Central memory CD8-positive, alpha-beta T cell (primary cell): ENCODE results near the gene FBXO42.

ENCODE experiments used
- ATAC-seq: fragments of 150-1000 bp; cut with Tn5 transposase; replicated peaks from 2 replicates; pipeline ENCODE4 v1.10.0; 2022; ENCODE audit warnings: mild to moderate bottlenecking, moderate FRiP score, moderate number of reproducible peaks; ENCODE audit not compliant: poor library complexity, severe bottlenecking; ENCODE audit errors: extremely low read depth
- DNase-seq, 2 donors: peaks; one replicate each; pipeline ENCODE4 v3.0.0; 2021; ENCODE audit warnings: low spot score in 2 of 2
- H3K27ac Mint-ChIP-seq: one replicate; pipeline ENCODE4 v1.8.0; 2022; ENCODE audit warnings: low read depth, mild to moderate bottlenecking, moderate library complexity, mixed read lengths
- H3K27me3 Mint-ChIP-seq: one replicate; pipeline ENCODE4 v1.8.0; 2022; ENCODE audit warnings: mixed read lengths
- H3K36me3 Mint-ChIP-seq: one replicate; pipeline ENCODE4 v1.8.0; 2022; ENCODE audit warnings: mild to moderate bottlenecking, moderate library complexity, mixed read lengths; ENCODE audit not compliant: insufficient read depth
- H3K4me1 Mint-ChIP-seq: one replicate; pipeline ENCODE4 v1.8.0; 2022; ENCODE audit warnings: mixed read lengths
- H3K4me3 Mint-ChIP-seq: one replicate; pipeline ENCODE4 v1.8.0; 2022; ENCODE audit warnings: mild to moderate bottlenecking, moderate library complexity, mixed read lengths
- H3K9me3 Mint-ChIP-seq: one replicate; pipeline ENCODE4 v1.8.0; 2022; ENCODE audit warnings: mixed read lengths

FBXO42 gene

DNA sequence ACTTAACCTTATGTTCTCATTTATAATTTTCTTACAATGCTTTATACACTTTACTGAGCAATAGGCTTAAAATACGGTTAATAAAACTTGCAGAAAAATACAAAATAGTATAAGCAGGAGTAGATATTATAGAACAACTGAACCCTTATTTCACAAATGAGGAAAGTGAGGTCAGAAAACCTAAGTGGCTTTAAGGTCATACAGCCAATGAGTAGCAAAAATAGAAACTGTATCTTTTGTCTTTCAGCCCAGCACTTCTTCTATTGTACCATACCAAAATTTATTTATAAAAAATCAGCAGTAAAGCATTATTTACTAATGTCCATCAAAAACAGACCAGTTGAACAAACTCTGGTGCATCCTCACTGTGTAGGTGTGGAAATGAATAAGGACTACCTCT is 11.6 kb downstream of the FBXO42 start:
- ATAC-seq (no peak), DNase-seq (no peak)
- no peak overlapping the region for H3K4me3 Mint-ChIP-seq
- H3K36me3 Mint-ChIP-seq = peaks cover 7% of the 10 kb centered on the region
- H3K4me1 Mint-ChIP-seq = peaks cover 25% of the 10 kb centered on the region
- no peaks in the 10 kb centered on the region for H3K27me3 Mint-ChIP-seq
- H3K27ac Mint-ChIP-seq = no peak overlapping the region
- no peaks in the 10 kb centered on the region for H3K9me3 Mint-ChIP-seq

- ATAC-seq (no peak), DNase-seq (no peak)
- Mint-ChIP-seq H3K9me3 (no peaks in the 10 kb centered on the region), H3K27ac (no peak overlapping the region), H3K4me1 (peaks cover 35% of the 10 kb centered on the region), H3K27me3 (no peaks in the 10 kb centered on the region), H3K4me3 (no peak overlapping the region), H3K36me3 (peaks cover 11% of the 10 kb centered on the region)
Measured at GRCh38 chr1:16338961-16339360, 13.3 kb downstream of the FBXO42 start.

- DNase-seq = no peak
- Mint-ChIP-seq H3K27me3 (no peaks in the 10 kb centered on the region), H3K4me3 (no peak overlapping the region), H3K4me1 (peaks cover 35% of the 10 kb centered on the region), H3K9me3 (no peaks in the 10 kb centered on the region), H3K27ac (no peak overlapping the region), H3K36me3 (peaks cover 9% of the 10 kb centered on the region)
- no peak for ATAC-seq
Measured at GRCh38 chr1:16334655-16335340, 17.5 kb downstream of the FBXO42 start.

GRCh38 chr1:16326833-16327404 is 25.4 kb downstream of the FBXO42 start:
- H3K4me3 Mint-ChIP-seq = no peak overlapping the region
- DNase-seq = no peak
- peaks cover 11% of the 10 kb centered on the region for H3K36me3 Mint-ChIP-seq
- ATAC-seq = no peak
- no peak overlapping the region for H3K27ac Mint-ChIP-seq
- H3K4me1 Mint-ChIP-seq = peaks cover 24% of the 10 kb centered on the region
- no peaks in the 10 kb centered on the region for H3K9me3 Mint-ChIP-seq
- H3K27me3 Mint-ChIP-seq = no peaks in the 10 kb centered on the region

GRCh38 chr1:16324456-16324890 is 27.8 kb downstream of the FBXO42 start:
- Mint-ChIP-seq H3K4me3 (no peak overlapping the region), H3K27me3 (no peaks in the 10 kb centered on the region), H3K4me1 (peaks cover 26% of the 10 kb centered on the region), H3K9me3 (no peaks in the 10 kb centered on the region), H3K36me3 (peaks cover 11% of the 10 kb centered on the region), H3K27ac (no peak overlapping the region)
- no peak for ATAC-seq
- no peak for DNase-seq

- no peak for DNase-seq
- Mint-ChIP-seq H3K4me3 (no peak overlapping the region), H3K27ac (no peak overlapping the region), H3K9me3 (no peaks in the 10 kb centered on the region), H3K4me1 (peaks cover 24% of the 10 kb centered on the region), H3K27me3 (no peaks in the 10 kb centered on the region), H3K36me3 (peaks cover 10% of the 10 kb centered on the region)
- ATAC-seq = no peak
Measured at GRCh38 chr1:16321176-16321867, 31.0 kb downstream of the FBXO42 start.

GRCh38 chr1:16318555-16318954 is 33.7 kb downstream of the FBXO42 start:
- ATAC-seq = no peak

DNA sequence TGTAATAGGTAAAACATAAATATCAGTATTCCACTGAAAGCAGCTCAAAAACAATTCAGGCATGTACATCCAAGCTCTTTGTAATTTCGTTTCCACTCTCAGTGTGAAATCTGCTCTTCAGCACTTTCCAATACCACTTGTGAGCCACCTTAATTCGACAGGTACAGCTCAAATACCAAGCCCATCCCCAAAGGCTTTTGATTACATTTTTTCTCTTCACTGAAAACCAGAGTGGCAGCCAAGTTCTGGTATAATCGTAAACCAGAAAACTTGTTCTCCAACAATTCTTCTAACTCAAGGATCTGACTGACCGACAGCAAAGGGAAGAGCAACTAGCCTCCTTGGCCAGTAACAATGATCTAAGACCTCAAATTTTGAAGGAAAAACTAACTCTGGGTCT is 36.8 kb downstream of the FBXO42 start:
- no peak overlapping the region for H3K27ac Mint-ChIP-seq

More at GRCh38 chr1:16318555-16318954, 33.7 kb downstream of the FBXO42 start:
- no peaks in the 10 kb centered on the region for H3K27me3 Mint-ChIP-seq
- peaks cover 20% of the 10 kb centered on the region for H3K4me1 Mint-ChIP-seq
- no peak for DNase-seq
- no peak overlapping the region for H3K27ac Mint-ChIP-seq
- H3K36me3 Mint-ChIP-seq = peaks cover 29% of the 10 kb centered on the region
- H3K4me3 Mint-ChIP-seq = no peak overlapping the region
- no peaks in the 10 kb centered on the region for H3K9me3 Mint-ChIP-seq

DNA sequence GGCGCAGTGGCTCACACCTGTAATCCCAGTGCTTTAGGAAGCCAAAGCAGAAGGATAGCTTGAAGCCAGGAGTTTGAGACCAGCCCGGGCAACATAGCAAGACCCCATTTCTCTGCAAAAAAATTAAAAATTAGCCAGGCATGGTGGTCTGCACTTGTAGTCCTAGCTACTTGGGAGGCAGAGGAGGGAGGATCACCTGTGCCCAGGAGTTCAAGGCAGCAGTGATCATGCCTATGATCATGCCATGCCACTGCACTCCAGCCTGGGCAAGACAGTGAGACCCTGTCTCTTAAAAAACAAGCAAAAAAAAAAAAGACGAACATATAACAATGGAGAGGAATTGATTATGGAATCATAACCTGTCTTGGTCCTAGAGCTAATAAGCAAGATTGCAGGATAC is 45.1 kb downstream of the FBXO42 start:
- H3K4me1 Mint-ChIP-seq = peaks cover 6% of the 10 kb centered on the region
- no peak for ATAC-seq
- H3K4me3 Mint-ChIP-seq = no peak overlapping the region
- no peaks in the 10 kb centered on the region for H3K9me3 Mint-ChIP-seq
- peaks cover 68% of the 10 kb centered on the region for H3K36me3 Mint-ChIP-seq
- H3K27ac Mint-ChIP-seq = no peak overlapping the region
- no peaks in the 10 kb centered on the region for H3K27me3 Mint-ChIP-seq
- no peak for DNase-seq

More for the DNA sequence above, 36.8 kb downstream of the FBXO42 start:
- Mint-ChIP-seq H3K9me3 (no peaks in the 10 kb centered on the region), H3K36me3 (peaks cover 41% of the 10 kb centered on the region), H3K4me3 (no peak overlapping the region), H3K27me3 (no peaks in the 10 kb centered on the region), H3K4me1 (peaks cover 12% of the 10 kb centered on the region)
- DNase-seq (no peak), ATAC-seq (no peak)

- no peak overlapping the region for H3K27ac Mint-ChIP-seq
- peaks cover 18% of the 10 kb centered on the region for H3K4me1 Mint-ChIP-seq
- H3K36me3 Mint-ChIP-seq = peaks cover 59% of the 10 kb centered on the region
- H3K27me3 Mint-ChIP-seq = no peaks in the 10 kb centered on the region
- no peaks in the 10 kb centered on the region for H3K9me3 Mint-ChIP-seq
- DNase-seq (no peak), ATAC-seq (no peak)
- H3K4me3 Mint-ChIP-seq = no peak overlapping the region
Measured at GRCh38 chr1:16302709-16303627, 49.3 kb downstream of the FBXO42 start.

DNA sequence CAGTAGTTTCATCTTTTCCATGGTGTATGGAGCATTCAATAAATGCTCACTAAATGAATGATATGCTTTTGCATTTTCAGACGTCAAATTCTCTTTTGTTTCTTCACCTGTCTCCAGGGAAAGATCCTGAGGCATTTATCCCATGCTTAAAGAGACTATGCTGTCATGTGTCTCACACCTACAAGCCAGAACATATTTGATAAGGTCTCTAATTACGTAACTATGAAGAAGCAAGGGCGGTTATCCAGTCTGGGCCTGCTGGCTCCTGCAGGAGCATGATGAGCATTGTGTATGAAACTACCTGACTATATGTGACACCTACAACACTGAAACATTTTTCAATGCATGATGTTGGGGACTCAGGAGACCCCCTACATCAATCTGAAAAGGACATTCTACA is 51.8 kb downstream of the FBXO42 start:
- ATAC-seq (no peak), DNase-seq (no peak)
- H3K4me3 Mint-ChIP-seq = no peak overlapping the region
- H3K36me3 Mint-ChIP-seq = peaks cover 51% of the 10 kb centered on the region
- peaks cover 17% of the 10 kb centered on the region for H3K4me1 Mint-ChIP-seq
- H3K9me3 Mint-ChIP-seq = no peaks in the 10 kb centered on the region
- no peaks in the 10 kb centered on the region for H3K27me3 Mint-ChIP-seq
- H3K27ac Mint-ChIP-seq = no peak overlapping the region

DNA sequence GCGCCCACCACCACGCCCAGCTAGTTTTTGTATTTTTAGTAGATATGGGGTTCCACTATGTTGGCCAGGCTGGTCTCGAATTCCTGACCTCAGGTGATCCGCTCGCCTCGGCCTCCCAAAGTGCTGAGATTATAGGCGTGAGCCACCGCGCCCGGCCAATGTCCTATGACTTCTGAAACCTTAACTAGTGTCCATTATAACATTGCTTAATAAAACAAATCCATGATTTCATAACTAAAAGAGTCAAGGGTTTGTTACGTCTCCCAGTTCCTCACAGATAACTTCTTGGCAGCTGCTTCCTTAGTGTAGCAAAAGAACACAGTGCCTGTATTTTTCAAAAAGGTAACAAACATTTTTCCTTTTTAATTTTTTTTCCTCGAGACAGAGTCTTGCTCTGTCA is 53.6 kb downstream of the FBXO42 start:
- peaks cover 19% of the 10 kb centered on the region for H3K4me1 Mint-ChIP-seq
- H3K27me3 Mint-ChIP-seq = no peaks in the 10 kb centered on the region
- ATAC-seq (no peak), DNase-seq (no peak)
- H3K36me3 Mint-ChIP-seq = peaks cover 50% of the 10 kb centered on the region
- no peaks in the 10 kb centered on the region for H3K9me3 Mint-ChIP-seq
- no peak overlapping the region for H3K4me3 Mint-ChIP-seq
- H3K27ac Mint-ChIP-seq = no peak overlapping the region
